Measurements from ENCODE around the gene LRCH1.

The LRCH1 gene

DNA sequence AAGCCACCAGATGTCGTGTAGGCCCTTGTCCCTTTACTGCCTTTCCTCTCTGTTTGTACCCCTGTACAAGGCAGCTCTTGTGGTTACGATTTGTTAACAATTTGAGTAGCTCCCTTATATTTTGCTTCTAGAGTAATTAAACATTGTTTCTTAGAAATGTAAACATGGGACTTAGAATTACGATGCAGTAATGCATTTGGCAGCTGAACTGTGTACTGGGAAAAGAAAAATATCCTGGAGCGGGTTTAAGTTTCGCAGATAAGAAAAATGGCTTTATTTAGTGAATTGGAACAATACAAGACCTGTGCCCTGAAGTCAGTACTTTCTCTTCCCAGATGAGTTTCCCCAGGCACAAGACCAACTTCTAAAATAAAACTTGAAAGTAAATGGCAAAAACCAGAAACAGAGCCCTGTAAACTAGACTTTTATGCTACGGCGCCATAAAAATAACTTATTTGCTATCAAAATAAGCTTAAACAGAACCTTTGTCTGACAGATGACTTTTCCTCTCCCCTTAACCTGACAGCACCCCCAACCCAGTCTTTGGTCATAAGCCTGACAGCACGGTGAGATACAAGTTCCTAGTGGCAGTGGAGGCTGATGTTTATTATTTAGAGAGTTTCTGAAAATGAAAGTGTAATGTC, 63.0 kb downstream of the LRCH1 start:
- DNase-seq (ENCODE audit: low spot score), result no peak

DNA sequence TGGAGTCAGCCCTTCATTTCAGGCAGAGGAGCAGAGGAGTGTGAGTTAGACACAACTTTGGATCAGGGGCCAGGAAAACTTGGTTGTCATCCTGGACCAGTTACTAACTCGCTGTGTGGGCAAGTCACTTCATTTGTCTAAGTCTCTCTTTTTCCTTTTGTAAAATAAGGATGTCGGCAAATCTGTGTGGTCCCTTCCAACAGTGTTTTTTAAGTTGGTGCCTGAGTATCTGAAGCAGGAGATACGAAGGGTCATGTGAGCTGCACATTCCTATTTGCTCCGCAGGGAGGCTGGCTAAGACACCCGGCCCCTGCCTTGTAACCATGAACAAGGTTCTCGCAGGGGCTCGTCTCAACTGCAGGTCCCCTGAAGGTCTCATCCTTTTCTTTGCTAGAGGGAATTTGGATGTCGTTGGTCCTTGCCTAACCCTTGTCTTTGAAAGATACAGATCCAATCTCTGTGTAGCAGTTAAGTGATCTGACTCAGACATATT, 64.3 kb downstream of the LRCH1 start:
- DNase-seq (ENCODE audit: low spot score), result no peak

DNA sequence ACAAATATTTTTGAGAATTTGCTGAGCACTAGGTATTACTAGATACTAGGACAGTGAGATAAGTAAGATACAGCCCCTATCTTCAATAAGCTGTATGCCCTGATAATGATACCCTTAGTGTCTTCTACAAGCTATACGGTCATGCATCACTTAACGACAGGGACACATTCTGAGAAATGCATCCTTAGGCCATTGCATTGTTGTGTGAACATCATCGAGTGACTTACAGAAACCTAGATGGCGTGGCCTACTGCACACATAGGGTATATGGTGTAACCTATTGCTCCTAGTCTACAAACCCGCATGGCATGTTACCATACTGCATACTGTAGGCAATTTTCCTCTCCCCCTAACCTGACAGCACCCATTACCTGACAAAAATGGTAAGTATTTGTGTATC, 64.9 kb downstream of the LRCH1 start:
- DNase-seq (ENCODE audit: low spot score), result no peak

DNA sequence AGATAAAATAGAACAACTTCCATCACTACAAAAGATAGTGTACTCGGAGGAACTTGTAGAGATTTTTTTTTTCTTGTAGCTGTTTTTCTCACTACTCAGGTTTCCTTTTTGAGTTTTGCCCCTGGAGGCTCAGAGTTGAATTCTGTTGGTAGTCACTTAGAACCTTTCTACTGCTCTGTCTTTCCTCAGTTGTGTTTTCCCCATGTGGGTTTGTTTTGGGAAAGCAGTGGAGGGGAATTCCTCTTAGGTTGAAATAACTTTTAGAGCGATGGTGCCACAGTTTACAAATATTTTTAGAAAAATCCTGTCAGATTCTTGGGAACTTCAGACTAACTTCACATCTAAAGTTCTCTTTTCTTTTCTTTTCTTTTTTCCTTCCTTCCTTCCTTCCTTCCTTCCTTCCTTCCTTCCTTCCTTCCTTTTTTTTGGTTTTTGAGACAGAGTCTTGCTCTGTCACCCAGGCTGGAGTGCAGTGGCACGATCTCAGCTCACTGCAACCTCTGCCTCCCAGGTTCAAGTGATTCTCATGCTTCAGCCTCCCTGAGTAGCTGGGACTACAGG, 65.8 kb downstream of the LRCH1 start:
- DNase-seq (ENCODE audit: low spot score), result no peak

DNA sequence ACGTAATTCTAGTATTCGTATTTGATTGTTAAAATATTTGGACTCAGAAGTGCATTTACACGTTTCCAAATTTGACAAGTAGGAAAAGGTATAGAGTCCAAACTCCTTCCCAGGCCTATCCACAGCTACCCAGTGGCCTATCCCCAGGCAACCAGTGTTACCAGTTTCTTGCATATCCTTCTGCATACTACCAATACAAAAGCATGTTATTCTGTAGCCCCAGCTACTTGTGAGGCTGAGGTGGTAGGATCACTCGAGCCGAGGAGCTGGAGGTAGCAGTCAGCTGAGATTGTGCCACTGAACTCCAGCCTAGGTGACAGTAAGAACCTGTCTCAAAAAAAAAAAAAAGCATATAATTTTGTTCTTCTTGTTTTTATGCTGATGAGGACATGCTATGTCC, 67.1 kb downstream of the LRCH1 start:
- no peak for DNase-seq (ENCODE audit: low spot score)

DNA sequence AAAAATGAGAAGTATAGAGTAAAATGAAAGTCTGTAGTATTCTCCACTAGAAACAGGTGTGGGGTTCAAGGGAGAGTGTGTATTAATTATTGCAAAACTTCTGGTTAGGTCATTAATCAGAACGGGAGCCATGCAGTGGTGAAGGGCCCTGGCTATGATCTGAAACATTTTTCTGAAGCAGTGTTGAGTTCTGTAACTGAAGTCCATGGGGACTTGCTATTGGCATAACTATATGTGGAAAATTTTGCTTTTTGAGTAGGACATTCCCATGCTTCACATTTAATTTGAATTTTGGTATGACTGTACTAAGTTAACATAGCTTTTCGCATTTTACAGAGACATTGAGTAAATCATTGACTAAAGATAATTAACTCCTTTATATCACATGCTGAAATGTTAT, 67.5 kb downstream of the LRCH1 start:
- DNase-seq (ENCODE audit: low spot score), result no peak

DNA sequence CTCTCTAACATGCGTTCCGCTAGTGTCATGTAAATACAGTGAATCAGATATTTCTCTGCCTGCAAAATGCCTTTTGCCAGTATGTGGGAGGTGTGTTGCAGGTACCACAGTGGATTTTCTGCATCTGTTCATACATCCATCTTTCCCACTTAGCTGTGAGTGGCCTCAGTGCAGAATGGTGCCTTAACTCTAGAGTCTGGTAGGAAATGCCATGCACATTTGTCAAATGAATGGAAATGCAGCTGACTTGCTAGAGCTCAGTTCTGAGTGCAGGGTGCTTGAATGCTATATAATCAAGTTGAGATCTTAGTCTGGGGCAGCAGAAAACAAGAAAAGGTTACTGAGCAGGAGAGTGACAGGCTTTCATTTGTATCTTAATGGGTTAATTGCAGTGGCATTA, 68.2 kb downstream of the LRCH1 start:
- no peak for DNase-seq (ENCODE audit: low spot score)

DNA sequence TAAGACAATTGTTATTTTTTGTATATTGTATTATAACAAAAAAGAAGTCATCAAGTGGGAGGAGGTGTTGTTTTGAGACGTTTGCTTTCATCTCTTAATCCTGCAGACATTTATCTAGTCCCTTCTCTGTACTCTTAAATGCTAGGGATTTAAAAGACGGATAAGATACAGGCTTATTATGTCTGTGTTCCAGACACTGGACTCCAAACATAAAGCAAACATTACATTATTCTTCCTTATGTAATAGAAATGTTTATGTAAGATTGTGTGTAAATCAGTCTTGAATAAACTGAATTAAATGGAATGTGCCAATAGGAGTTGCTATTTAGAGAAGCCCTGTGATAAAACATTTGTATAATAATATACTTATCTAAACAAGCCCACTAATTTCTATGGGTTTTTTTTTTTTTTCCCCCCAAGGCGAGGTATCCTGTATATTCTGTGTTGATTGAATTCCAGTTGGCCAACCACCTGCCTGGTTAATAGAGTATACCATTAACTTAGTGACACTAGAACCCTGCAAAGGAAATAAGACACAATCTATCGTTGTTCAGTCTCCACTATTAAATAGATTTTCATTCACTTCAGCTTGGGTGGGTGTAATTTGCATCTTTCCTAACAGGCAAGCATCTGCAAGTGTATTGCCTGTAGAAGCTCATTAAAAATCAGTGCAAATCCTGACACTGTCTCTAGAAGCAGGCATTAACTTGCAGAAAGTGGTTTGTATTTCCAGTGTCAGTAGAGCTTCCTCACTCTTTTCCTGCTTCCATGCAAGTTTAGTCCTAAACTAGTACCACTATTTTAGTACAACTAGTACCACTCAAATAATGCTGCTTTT, 69.0 kb downstream of the LRCH1 start:
- peak; percentile 36 for DNase-seq (ENCODE audit: low spot score)

DNA sequence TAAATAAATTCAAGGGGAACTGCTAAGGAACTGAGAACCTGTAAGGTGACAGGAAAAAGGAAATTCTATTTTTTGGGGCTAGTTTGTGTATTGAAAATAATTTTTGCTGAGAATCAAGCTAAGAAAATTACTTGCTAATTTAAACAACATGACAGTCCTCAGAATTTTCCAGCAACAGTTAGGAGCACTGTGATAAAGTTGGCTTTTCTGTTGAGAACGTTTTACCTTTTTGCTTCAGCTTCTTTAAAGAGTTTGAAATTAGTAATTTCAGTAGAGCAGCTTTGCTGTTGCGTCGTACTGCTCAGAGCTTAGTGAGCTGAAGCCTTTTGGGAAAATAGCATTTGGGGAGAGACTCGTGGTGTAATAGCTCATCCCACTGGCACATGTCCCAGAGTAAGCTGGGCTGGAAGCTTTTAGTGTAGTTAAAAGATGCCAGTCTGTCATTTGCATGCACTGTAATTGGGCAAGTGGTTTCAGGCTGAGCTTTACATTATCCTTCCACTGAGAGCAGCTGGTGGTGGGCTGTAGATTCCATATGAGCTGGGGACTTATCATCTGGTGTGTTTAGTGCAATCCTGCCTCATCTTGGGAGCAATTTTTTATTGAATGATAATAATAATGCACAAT, 69.8 kb downstream of the LRCH1 start:
- no peak for DNase-seq (ENCODE audit: low spot score)

DNA sequence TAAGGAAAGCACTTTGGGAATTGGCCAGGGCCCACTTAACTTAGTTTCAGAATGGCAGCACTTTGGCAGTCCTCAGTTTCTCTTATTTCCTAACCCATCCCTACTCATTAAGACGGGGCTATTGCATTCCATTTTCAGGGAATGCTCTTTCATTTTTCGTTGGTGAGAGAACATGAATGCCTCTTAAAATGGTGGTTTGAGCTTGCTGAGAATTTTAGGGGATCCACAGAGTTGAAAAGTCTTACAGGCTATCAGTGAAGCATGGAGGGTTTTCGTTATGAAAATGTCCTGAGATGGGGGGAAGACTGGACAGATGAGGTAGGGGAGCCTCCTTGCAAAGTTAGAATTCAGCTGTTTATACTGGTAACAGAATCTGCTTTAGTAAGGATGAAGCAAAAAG, 71.4 kb downstream of the LRCH1 start:
- no peak for DNase-seq (ENCODE audit: low spot score)

DNA sequence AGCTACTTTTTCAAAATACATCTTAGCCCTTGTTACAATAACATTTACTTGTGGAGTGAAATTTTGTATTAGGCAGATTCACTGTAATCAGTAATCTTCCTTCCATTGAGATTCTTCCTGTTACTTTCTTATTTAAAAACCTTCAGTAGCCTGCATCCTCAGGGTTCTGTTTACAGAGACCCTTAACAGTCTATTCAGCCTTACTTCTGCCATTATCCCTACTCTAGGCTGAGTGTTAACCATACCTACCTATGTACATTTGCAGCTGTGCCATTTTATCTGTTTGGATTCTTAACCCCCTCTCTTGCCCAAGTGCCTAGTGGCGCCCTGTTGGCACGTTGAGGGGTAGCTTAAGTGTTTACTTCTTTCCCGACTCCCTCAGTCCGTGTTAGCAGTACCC, 71.9 kb downstream of the LRCH1 start:
- DNase-seq (ENCODE audit: low spot score), result no peak

DNA sequence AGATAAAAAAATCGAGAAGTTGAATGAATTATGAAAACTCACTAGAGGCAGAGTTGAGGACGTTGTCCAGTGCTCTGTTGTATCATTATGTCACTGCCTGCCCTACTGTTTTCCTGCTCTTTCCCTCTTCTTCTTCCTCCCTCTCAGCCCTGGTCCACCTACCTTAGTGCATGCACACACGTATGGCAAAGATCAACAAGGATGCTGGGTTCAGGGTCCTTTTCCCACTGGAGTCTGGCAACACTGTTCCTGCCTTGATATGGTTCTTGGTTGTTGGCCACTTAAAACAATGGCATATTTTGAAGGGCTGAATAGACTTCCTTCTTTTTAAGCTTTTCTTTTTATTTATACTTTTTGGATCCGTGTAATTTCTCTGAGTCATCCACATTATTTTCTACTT, 74.5 kb downstream of the LRCH1 start:
- DNase-seq (ENCODE audit: low spot score), result no peak

DNA sequence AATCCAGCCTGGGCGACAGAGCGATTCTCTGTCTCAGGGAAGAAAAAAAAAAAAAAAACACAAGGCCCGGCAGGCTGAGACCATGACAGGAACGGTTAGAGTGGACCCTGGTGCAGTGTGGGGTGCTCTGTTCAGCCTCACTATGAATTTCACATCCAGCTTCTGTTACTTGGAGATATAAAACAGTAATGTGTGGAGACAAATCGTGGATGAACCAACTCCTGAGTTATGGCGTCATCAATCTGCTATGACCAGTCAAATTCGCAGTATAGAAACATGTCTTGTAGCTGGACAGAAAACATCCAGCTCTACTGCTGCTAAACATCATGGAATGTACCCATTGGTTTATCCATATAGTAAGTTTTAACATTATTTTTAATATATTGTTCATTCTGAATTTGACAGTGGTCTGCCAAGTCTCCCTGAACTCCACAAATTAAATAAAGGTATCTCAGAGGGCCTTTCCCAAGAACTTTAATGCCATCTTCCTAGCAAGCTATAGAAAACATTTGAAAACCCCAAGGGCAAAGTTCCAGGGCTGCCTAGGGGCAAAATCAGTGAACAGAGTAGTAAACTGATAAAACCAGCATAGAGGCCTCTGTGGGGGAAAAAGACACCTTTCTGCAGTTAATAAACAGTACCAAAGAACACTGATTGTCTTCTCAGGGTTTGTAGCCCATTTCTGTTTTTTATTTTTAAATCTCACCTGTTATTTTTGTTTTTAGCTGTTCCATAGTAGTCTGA, 75.8 kb downstream of the LRCH1 start:
- no peak for DNase-seq (ENCODE audit: low spot score)

DNA sequence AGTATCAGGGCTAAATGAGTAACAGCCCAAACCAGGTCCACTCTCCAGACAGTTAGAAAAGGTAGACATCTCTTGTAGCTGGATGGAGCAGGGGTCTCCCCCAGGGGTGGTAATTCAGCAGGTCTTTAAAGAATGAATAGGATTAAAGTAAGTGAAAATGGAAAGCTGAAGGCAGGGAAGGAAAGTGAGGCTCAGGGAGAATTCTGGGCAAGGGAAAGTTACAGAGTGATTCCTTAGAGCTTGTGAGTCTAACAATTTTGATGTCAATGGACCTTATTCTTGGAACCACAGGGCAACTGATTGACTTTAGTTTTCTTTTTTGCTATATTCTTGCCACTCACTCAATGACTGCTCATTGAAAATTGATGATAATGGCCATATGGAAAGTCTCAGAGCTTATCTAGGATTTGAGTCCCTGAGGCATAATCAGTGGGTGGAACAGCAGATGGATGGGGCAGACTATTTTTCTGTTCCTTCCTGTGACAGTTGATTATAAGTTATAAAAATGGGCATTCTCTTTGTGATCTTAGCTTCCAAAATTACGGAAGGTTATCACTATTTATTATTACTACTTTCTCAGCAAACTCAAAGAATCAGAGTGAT, 76.9 kb downstream of the LRCH1 start:
- DNase-seq (ENCODE audit: low spot score), result no peak

DNA sequence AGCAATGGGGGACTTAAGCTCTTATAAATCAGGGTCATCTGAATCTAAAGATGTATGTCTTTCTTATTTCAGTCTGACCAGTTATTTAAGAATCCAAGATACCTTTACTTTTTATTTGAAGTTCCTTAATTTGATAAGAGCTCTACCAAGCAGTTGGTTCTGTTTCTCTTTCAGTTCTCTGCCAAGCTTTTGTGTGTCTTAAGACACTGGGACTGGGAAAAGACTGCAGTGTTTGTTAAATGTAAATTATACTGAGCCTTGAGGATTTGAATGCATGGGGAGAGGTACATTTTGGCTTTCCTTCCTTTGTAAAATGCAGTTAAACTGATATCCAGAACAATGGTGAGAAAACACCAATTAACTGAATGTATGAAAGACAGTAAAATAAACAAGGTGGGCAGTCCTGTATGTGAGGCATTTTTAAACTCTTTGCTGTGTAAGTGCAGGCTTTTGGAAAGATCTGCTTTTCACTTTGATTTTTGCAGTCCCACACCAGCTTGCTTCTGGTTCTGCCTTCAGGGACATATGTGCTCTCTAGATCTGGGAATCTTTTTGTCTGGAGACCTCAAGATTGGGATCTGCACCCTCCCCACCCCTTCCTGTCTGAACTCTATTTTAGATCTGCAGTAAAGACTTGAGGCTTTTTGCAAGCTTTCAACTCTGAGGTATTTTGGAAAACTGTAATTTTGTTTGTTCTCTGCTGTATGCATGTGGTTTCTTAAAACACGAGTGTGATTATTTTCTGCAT, 77.6 kb downstream of the LRCH1 start:
- DNase-seq (ENCODE audit: low spot score), result no peak

DNA sequence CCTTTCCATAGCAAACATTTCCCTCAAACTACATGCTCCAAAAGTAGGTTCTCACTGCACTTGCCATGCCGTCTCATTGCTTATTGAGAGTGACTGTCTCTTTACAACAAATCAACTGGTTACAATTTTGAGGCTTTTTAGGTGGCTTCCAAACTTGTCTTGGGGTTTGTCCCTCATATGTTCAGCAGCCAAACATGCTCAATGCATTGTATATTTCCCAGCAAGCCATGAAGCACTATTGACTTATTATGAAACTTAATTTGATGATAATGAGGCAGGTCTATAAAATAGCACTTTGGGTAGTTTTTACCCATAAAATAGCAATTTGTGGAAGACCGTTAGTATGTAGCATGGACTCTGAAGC, 78.2 kb downstream of the LRCH1 start:
- DNase-seq (ENCODE audit: low spot score), result no peak

DNA sequence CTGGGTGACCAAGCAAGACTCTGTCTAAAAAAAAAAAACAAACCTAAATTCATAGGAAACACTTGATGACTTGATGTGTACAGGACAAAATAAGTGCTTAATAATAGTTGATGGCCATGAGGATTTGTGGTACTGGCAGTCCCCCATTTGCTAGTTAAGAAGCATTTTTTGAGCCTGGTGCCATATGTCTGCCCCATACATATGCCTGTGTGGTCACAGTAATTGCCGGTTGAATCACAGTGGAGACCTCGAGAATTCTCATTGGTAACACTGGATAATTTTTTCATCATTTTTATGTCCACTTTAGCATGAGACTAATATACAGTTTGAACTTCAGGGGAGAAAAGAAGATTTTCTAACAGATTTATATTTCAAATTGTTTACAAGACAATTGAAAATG, 79.2 kb downstream of the LRCH1 start:
- DNase-seq (ENCODE audit: low spot score), result no peak

DNA sequence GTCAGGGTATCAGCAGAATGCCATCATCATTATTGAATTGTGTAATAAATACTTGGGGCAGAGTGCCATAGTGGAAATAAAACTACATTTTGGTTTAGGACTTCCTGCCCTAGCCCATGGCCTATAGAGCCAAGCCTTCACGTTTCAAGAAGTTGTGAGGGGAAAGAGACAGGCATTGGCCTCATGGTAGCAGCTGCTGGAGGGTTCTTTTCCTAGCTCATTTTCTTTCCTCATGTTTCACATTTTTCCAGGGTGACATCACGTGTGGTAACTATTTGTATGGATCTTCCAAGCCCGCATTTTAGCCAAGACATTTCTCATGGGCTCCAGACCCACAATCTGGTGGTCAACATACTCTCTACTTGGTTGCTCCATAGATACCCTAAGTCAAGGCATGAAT, 80.4 kb downstream of the LRCH1 start:
- no peak for DNase-seq (ENCODE audit: low spot score)

DNA sequence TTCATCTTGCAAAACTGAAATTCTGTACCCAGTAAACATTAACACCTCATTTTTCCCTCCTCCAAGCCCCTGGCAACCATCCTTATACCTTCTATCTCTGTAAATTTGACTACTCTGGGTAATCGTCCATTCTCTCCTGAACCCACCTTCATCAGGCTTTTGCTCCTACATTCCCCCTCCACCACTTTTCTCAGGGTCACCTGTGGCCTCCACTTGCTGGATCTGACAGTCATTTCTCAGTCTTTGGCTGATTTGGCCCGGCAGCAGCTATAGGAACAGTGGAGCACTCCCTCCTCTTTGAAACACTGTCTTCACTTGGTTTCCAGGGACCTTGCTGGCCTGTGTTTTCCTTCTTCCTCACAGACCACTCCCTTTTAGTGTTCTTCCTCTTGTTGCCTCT, 83.5 kb downstream of the LRCH1 start:
- DNase-seq (ENCODE audit: low spot score), result no peak

DNA sequence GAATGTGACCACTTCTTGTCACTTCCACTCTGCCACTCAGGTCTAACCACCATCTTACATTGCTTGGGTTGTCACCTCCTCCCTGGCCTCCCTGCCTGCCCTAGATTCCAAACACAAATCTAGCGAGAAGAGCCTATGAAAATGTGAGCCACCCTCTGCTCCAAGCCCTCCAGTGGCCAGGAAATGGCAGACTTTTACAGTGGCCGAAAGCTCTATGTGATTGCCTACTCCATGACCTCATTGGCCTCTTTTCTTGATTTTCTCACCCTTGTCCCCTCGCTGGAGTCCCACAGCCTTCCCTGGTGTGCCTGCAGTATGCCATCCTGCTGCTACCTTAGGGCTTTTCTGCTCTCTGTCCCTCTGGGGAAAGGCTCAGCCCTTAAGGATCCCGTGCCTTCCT, 84.2 kb downstream of the LRCH1 start:
- DNase-seq (ENCODE audit: low spot score), result no peak

DNA sequence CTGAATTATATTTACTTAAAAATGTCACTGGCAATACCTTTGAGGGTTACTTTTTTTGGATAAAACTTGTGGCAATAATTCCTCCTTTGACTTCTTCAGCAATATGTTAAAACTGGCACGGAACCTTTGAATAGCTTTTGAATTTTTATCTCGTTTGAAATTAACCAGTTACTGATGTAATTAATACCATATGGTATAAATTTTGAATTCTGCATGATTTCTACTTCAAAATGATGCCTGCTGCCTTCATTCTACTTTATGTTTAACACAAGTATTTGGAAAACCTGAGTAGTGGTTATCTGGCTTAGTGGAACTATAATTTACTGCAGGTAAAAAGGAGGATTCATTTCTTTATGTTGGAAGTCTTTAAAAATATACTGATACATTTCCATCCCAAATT, 85.3 kb downstream of the LRCH1 start:
- no peak for DNase-seq (ENCODE audit: low spot score)

Data from NAMALWA (cell line).